GM12878 (cell line): ENCODE results near the gene NCAM1. TPM values are rescaled to one million over a fixed set of nuclear protein-coding genes. Genes with fewer than 3 reads are reported as not detected.

ENCODE experiments used
- ATAC-seq: fragments of 200-7000 bp; cut with Tn5 transposase; 3 replicates; pipeline ENCODE4 v1.9.1; 2020; ENCODE audit warnings: mild to moderate bottlenecking, moderate library complexity
- BruUV-seq: library from RNA; stranded (reverse); fragments of 400-500 nt; replicated peaks from 2 replicates; lab custom pipeline; 2021; lab: Mats Ljungman, UMichigan
- CTCF ChIA-PET: fragments of 300-600 bp; sonication (Branson Sonifier 250); formaldehyde crosslinking; extraction: SDS; loops from one replicate; lab custom pipeline; 2021; ENCODE audit warnings: inconsistent platforms; lab: Yijun Ruan, JAX
- POLR2A ChIA-PET: fragments of 350-600 bp; formaldehyde crosslinking; extraction: SDS; loops from one replicate; lab custom pipeline; 2021; ENCODE audit warnings: inconsistent platforms; lab: Charles Lee
- RAD21 ChIA-PET: fragments of 300-600 bp; sonication (Branson Sonifier 250); formaldehyde crosslinking; loops from one replicate; lab custom pipeline; 2023; ENCODE audit warnings: antibody characterized with exemption; ENCODE audit not compliant: unreplicated experiment; lab: Charles Lee
- SMC1A ChIA-PET: fragments of 300-600 bp; sonication (Branson Sonifier 250); formaldehyde crosslinking; loops from one replicate; lab custom pipeline; 2023; ENCODE audit not compliant: unreplicated experiment, uncharacterized antibody; lab: Charles Lee
- DNase-seq: peaks from one replicate; pipeline ENCODE4 v3.0.0-alpha.2; 2011; ENCODE audit warnings: low read depth, low spot score
- FAIRE-seq: peaks from 3 replicates; lab custom pipeline; 2011; peaks lifted over from hg19 to GRCh38; lab: Jason Lieb, UNC
- H2AFZ ChIP-seq: 2 replicates; pipeline ENCODE4 v1.6.0; 2011; ENCODE audit warnings: low read depth, low read length, control low read depth; ENCODE audit not compliant: control insufficient read depth
- H3K27ac ChIP-seq: 2 replicates; pipeline ENCODE4 v1.5.1; 2011; ENCODE audit warnings: control low read depth; ENCODE audit not compliant: control insufficient read depth, insufficient read depth
- H3K27me3 ChIP-seq, 2 experiments: replicated peaks in 1 of 2; 2 replicates each; pipeline versions ENCODE4 v1.6.0 to v1.6.1; 2011; ENCODE audit warnings: low read length in 1 of 2; ENCODE audit not compliant: control insufficient read depth in 2 of 2, insufficient read depth in 2 of 2
- H3K36me3 ChIP-seq, 2 experiments: 2 replicates each; pipeline ENCODE4 v1.5.1; 2011; ENCODE audit warnings: low read length in 1 of 2; ENCODE audit not compliant: control insufficient read depth in 2 of 2, insufficient read depth in 2 of 2
- H3K4me1 ChIP-seq: 2 replicates; pipeline ENCODE4 v1.6.1; 2011; ENCODE audit warnings: mild to moderate bottlenecking, low read length, moderate library complexity, mixed read lengths; ENCODE audit not compliant: control insufficient read depth, insufficient read depth
- H3K4me2 ChIP-seq: 2 replicates; pipeline ENCODE4 v1.6.0; 2011; ENCODE audit warnings: control low read depth; ENCODE audit not compliant: control insufficient read depth, insufficient read depth
- H3K4me3 ChIP-seq: fragments of 200-600 bp; sonication (generic); 2 replicates; pipeline ENCODE4 v1.5.1; 2016
- H3K79me2 ChIP-seq: 2 replicates; pipeline ENCODE4 v1.6.0; 2011; ENCODE audit warnings: low read length; ENCODE audit not compliant: control insufficient read depth, insufficient read depth
- H3K9ac ChIP-seq: 2 replicates; pipeline ENCODE4 v1.8.0; 2011; ENCODE audit warnings: low read length, control low read depth, mixed read lengths; ENCODE audit not compliant: control insufficient read depth, insufficient read depth
- H3K9me3 ChIP-seq: replicated peaks from 3 replicates; pipeline ENCODE4 v1.5.1; 2011; ENCODE audit warnings: mild to moderate bottlenecking, low read length; ENCODE audit not compliant: control insufficient read depth, insufficient read depth
- H4K20me1 ChIP-seq: 2 replicates; pipeline ENCODE4 v1.6.0; 2011; ENCODE audit not compliant: control insufficient read depth, insufficient read depth
- CHD2 ChIP-seq: IDR thresholded peaks from 2 replicates; pipeline ENCODE4 v1.6.1; 2011; ENCODE audit warnings: low read depth, low read length, improper control_type of control experiment, borderline replicate concordance
- FOS ChIP-seq: IDR thresholded peaks from 3 replicates; pipeline ENCODE4 v1.6.1; 2011; ENCODE audit warnings: borderline replicate concordance; ENCODE audit not compliant: insufficient read length; ENCODE audit errors: extremely low read depth
- HDAC6 ChIP-seq: fragments of 200-600 bp; sonication (generic); IDR thresholded peaks from one replicate; pipeline ENCODE4 v1.8.0; 2017; ENCODE audit warnings: antibody characterized with exemption; ENCODE audit not compliant: unreplicated experiment
- IKZF2 ChIP-seq, 2 experiments: fragments of 450-650 bp; IDR thresholded peaks; 2 replicates each; pipeline ENCODE4 v1.6.1; 2017; ENCODE audit warnings: mild to moderate bottlenecking in 2 of 2, moderate library complexity in 2 of 2
- MXI1 ChIP-seq: fragments of 150-350 bp; IDR thresholded peaks from 2 replicates; pipeline ENCODE4 v1.6.1; 2011; ENCODE audit warnings: low read depth, mild to moderate bottlenecking, inconsistent platforms, low read length, improper control_type of control experiment
- NR2C2 ChIP-seq: IDR thresholded peaks from 2 replicates; pipeline ENCODE4 v1.6.1; 2011; ENCODE audit warnings: borderline replicate concordance, low read depth; ENCODE audit not compliant: control insufficient read depth, insufficient read length
- RB1 ChIP-seq: fragments of 450-650 bp; formaldehyde crosslinking; IDR thresholded peaks from 2 replicates; pipeline ENCODE4 v1.6.1; 2017; ENCODE audit warnings: mild to moderate bottlenecking, borderline replicate concordance
- SP1 ChIP-seq: IDR thresholded peaks from one replicate; pipeline ENCODE4 v1.6.1; 2011; ENCODE audit warnings: low read depth, low read length
- SUPT20H ChIP-seq: IDR thresholded peaks from 2 replicates; pipeline ENCODE4 v1.6.1; 2011; ENCODE audit warnings: low read depth, mild to moderate bottlenecking, low read length, moderate library complexity, borderline replicate concordance; ENCODE audit not compliant: control insufficient read depth
- WRNIP1 ChIP-seq: IDR thresholded peaks from 2 replicates; pipeline ENCODE4 v1.6.1; 2011; ENCODE audit warnings: low read depth, low read length, improper control_type of control experiment, borderline replicate concordance
- WGBS: methylation state at CpG from one replicate; pipeline ENCODE4 v1.1.6; 2016; ENCODE audit warnings: low lambda C conversion rate; ENCODE audit not compliant: insufficient replicate concordance, insufficient coverage; ENCODE audit errors: missing lambda C conversion rate; 5-methylcytosine and 5-hydroxymethylcytosine counted together
- in situ Hi-C: fragments of 300-500 bp; cut with MboI; formaldehyde crosslinking; loops from 9 replicates; pipeline ENCODE4 v1.14.3; 2018; ENCODE audit warnings: mixed read lengths
- intact Hi-C: fragments of 100-400 bp; cut with micrococcal nuclease; formaldehyde crosslinking; loops from one replicate; pipeline ENCODE4 v1.14.2; 2022; ENCODE audit not compliant: unreplicated experiment
- polyA plus RNA-seq, 11 experiments: library from polyadenylated mRNA; depleted of rRNA in 4 of 11; unstranded in 6 of 11; stranded (reverse) in 5 of 11; fragments of >200 nt; fragmentation: Nextera tagmentation in 4 of 11; fragmentation: Illumina TruSeq in 1 of 11; extraction: Ambion mirVana in 4 of 11; extraction: Trizol in 1 of 11; gene quantifications; 1 replicate in 1 of 11; 2 replicates in 10 of 11; pipeline versions ENCODE4 v1.2.1 to v1.2.3, GENCODE V29; 2011 to 2016; ENCODE audit warnings: inconsistent platforms in 2 of 11, missing spikeins in 2 of 11, low read depth in 1 of 11
- total RNA-seq, 4 experiments: library from RNA; depleted of rRNA in 3 of 4; stranded (reverse); fragments of >200 nt in 3 of 4; fragmentation: Illumina TruSeq in 1 of 4; extraction: Trizol in 1 of 4; gene quantifications; 2 replicates each; pipeline versions ENCODE4 v1.2.1 to v1.2.3, GENCODE V29; 2013 to 2021
- TF ChIP-seq, protein P1 (sequence below): fragments of 450-650 bp; IDR thresholded peaks from 2 replicates; pipeline ENCODE4 v1.6.1; 2017; ENCODE audit warnings: mild to moderate bottlenecking, moderate library complexity
- TF ChIP-seq, protein P2 (sequence below): fragments of 450-650 bp; IDR thresholded peaks from 2 replicates; pipeline ENCODE4 v1.6.1; 2016; ENCODE audit warnings: mild to moderate bottlenecking
- TF ChIP-seq, protein P3 (sequence below): fragments of 450-650 bp; conservative IDR thresholded peaks from 2 replicates; pipeline ENCODE4 v1.6.1; 2017; ENCODE audit warnings: mild to moderate bottlenecking, moderate library complexity
- TF ChIP-seq, protein P4 (sequence below): fragments of 450-650 bp; formaldehyde crosslinking; IDR thresholded peaks from 2 replicates; pipeline ENCODE4 v1.4.0; 2020; ENCODE audit warnings: mild to moderate bottlenecking, moderate library complexity

Gene NCAM1
- total and polyA plus RNA-seq, 10 of the 15 experiments (the other 5 are each of a cell fraction or from before 2014, with no cell fraction given) = 0.10 to 0.23 (median 0.11) TPM; not detected in 7

DNA sequence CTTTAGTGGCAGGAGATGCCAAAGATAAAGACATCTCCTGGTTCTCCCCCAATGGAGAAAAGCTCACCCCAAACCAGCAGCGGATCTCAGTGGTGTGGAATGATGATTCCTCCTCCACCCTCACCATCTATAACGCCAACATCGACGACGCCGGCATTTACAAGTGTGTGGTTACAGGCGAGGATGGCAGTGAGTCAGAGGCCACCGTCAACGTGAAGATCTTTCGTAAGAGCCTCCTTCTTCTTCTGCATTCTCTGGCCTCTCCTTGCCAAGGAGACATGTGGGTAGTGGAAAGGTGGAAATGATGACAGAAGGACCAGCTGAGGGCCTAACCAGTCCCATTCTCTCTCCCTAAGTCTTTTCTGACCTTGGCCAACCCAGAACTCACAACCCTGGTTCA, 243.1 kb downstream of the NCAM1 start:
- Histone ChIP-seq H3K9ac (no peak overlapping the region), H3K4me2 (no peak overlapping the region), H2AFZ (no peak overlapping the region), H3K27ac (no peak overlapping the region), H3K79me2 (no peaks in the 10 kb centered on the region), H3K27me3 (peaks cover 2 to 8% of the 10 kb centered on the region in 2 experiments; a peak in 3 of 4 replicates), H3K4me3 (no peak overlapping the region), H3K36me3 (no peaks in the 10 kb centered on the region), H4K20me1 (no peaks in the 10 kb centered on the region), H3K9me3 (no peaks in the 10 kb centered on the region), H3K4me1 (no peaks in the 10 kb centered on the region)
- intact Hi-C loops = no loop called here
- no TSS peak for BruUV-seq
- CTCF ChIA-PET = no interaction called here
- ATAC-seq (no peak), DNase-seq (no peak), FAIRE-seq (no peak)
- SMC1A ChIA-PET = no interaction called here
- WGBS = 53% methylated on average over 10 of the region's 10 CpGs
- POLR2A ChIA-PET = no interaction called here
- in situ Hi-C loops = no loop called here
- RAD21 ChIA-PET = no interaction called here
- TF ChIP-seq IKZF2 (IDR thresholded peaks at IDR 0.05) = no peak
- TF ChIP-seq WRNIP1 = no peak
- TF ChIP-seq FOS = no peak
- no peak for TF ChIP-seq NR2C2
- no peak for TF ChIP-seq HDAC6
- no peak for TF ChIP-seq MXI1
- TF ChIP-seq RB1 = no peak
- TF ChIP-seq, protein P1, sequence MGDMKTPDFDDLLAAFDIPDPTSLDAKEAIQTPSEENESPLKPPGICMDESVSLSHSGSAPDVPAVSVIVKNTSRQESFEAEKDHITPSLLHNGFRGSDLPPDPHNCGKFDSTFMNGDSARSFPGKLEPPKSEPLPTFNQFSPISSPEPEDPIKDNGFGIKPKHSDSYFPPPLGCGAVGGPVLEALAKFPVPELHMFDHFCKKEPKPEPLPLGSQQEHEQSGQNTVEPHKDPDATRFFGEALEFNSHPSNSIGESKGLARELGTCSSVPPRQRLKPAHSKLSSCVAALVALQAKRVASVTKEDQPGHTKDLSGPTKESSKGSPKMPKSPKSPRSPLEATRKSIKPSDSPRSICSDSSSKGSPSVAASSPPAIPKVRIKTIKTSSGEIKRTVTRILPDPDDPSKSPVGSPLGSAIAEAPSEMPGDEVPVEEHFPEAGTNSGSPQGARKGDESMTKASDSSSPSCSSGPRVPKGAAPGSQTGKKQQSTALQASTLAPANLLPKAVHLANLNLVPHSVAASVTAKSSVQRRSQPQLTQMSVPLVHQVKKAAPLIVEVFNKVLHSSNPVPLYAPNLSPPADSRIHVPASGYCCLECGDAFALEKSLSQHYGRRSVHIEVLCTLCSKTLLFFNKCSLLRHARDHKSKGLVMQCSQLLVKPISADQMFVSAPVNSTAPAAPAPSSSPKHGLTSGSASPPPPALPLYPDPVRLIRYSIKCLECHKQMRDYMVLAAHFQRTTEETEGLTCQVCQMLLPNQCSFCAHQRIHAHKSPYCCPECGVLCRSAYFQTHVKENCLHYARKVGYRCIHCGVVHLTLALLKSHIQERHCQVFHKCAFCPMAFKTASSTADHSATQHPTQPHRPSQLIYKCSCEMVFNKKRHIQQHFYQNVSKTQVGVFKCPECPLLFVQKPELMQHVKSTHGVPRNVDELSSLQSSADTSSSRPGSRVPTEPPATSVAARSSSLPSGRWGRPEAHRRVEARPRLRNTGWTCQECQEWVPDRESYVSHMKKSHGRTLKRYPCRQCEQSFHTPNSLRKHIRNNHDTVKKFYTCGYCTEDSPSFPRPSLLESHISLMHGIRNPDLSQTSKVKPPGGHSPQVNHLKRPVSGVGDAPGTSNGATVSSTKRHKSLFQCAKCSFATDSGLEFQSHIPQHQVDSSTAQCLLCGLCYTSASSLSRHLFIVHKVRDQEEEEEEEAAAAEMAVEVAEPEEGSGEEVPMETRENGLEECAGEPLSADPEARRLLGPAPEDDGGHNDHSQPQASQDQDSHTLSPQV = no peak
- TF ChIP-seq, protein P2, sequence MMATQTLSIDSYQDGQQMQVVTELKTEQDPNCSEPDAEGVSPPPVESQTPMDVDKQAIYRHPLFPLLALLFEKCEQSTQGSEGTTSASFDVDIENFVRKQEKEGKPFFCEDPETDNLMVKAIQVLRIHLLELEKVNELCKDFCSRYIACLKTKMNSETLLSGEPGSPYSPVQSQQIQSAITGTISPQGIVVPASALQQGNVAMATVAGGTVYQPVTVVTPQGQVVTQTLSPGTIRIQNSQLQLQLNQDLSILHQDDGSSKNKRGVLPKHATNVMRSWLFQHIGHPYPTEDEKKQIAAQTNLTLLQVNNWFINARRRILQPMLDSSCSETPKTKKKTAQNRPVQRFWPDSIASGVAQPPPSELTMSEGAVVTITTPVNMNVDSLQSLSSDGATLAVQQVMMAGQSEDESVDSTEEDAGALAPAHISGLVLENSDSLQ = no peak
- TF ChIP-seq, protein P3, sequence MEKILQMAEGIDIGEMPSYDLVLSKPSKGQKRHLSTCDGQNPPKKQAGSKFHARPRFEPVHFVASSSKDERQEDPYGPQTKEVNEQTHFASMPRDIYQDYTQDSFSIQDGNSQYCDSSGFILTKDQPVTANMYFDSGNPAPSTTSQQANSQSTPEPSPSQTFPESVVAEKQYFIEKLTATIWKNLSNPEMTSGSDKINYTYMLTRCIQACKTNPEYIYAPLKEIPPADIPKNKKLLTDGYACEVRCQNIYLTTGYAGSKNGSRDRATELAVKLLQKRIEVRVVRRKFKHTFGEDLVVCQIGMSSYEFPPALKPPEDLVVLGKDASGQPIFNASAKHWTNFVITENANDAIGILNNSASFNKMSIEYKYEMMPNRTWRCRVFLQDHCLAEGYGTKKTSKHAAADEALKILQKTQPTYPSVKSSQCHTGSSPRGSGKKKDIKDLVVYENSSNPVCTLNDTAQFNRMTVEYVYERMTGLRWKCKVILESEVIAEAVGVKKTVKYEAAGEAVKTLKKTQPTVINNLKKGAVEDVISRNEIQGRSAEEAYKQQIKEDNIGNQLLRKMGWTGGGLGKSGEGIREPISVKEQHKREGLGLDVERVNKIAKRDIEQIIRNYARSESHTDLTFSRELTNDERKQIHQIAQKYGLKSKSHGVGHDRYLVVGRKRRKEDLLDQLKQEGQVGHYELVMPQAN = no peak
- TF ChIP-seq, protein P4, sequence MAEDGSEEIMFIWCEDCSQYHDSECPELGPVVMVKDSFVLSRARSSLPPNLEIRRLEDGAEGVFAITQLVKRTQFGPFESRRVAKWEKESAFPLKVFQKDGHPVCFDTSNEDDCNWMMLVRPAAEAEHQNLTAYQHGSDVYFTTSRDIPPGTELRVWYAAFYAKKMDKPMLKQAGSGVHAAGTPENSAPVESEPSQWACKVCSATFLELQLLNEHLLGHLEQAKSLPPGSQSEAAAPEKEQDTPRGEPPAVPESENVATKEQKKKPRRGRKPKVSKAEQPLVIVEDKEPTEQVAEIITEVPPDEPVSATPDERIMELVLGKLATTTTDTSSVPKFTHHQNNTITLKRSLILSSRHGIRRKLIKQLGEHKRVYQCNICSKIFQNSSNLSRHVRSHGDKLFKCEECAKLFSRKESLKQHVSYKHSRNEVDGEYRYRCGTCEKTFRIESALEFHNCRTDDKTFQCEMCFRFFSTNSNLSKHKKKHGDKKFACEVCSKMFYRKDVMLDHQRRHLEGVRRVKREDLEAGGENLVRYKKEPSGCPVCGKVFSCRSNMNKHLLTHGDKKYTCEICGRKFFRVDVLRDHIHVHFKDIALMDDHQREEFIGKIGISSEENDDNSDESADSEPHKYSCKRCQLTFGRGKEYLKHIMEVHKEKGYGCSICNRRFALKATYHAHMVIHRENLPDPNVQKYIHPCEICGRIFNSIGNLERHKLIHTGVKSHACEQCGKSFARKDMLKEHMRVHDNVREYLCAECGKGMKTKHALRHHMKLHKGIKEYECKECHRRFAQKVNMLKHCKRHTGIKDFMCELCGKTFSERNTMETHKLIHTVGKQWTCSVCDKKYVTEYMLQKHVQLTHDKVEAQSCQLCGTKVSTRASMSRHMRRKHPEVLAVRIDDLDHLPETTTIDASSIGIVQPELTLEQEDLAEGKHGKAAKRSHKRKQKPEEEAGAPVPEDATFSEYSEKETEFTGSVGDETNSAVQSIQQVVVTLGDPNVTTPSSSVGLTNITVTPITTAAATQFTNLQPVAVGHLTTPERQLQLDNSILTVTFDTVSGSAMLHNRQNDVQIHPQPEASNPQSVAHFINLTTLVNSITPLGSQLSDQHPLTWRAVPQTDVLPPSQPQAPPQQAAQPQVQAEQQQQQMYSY (CRISPR knock-in tag) = no peak
- TF ChIP-seq CHD2 = no peak
- TF ChIP-seq SP1 = no peak
- TF ChIP-seq SUPT20H = no peak
